IMR-90 (cell line): ENCODE results near the gene MRGPRF. TPM values are rescaled to one million over a fixed set of nuclear protein-coding genes. Genes with fewer than 3 reads are reported as not detected.

Source experiments
- ATAC-seq: fragments of 200-7000 bp; cut with Tn5 transposase; 2 replicates; pipeline ENCODE4 v1.9.1; 2020; ENCODE audit warnings: low read depth, mild to moderate bottlenecking, moderate library complexity
- BruUV-seq: library from RNA; stranded (reverse); fragments of 400-500 nt; replicated peaks from 2 replicates; lab custom pipeline; 2021; lab: Mats Ljungman, UMichigan
- CTCF ChIA-PET: fragments of 300-600 bp; formaldehyde crosslinking; extraction: SDS; loops from one replicate; lab custom pipeline; 2021; ENCODE audit warnings: antibody characterized with exemption; lab: Yijun Ruan, JAX
- POLR2A ChIA-PET: fragments of 300-600 bp; sonication (Branson Sonifier 250); formaldehyde crosslinking; loops from one replicate; lab custom pipeline; 2022; ENCODE audit warnings: antibody characterized with exemption; ENCODE audit not compliant: unreplicated experiment; lab: Charles Lee
- DNase-seq: peaks from one replicate; pipeline ENCODE4 v3.0.0; 2013
- H2AFZ ChIP-seq: replicated peaks from 2 replicates; pipeline ENCODE3; 2013; ENCODE audit warnings: low read length, mild to moderate bottlenecking; ENCODE audit not compliant: poor library complexity
- H2AK5ac ChIP-seq: 2 replicates; pipeline ENCODE4 v1.6.1; 2013; ENCODE audit warnings: low read depth, low read length, inconsistent platforms
- H2AK9ac ChIP-seq: replicated peaks from 2 replicates; pipeline ENCODE3; 2013; ENCODE audit warnings: mild to moderate bottlenecking, low read depth, low read length, moderate library complexity; ENCODE audit not compliant: poor library complexity
- H2BK120ac ChIP-seq: 2 replicates; pipeline ENCODE4 v1.6.1; 2013; ENCODE audit warnings: low read depth, low read length, inconsistent platforms
- H2BK15ac ChIP-seq: 3 replicates; pipeline ENCODE4 v1.6.1; 2013; ENCODE audit warnings: low read depth, low read length, inconsistent platforms
- H2BK20ac ChIP-seq: 2 replicates; pipeline ENCODE4 v1.6.1; 2013; ENCODE audit warnings: low read depth, mild to moderate bottlenecking, inconsistent platforms, low read length, moderate library complexity
- H2BK5ac ChIP-seq: 2 replicates; pipeline ENCODE4 v1.6.1; 2013; ENCODE audit warnings: mild to moderate bottlenecking, low read depth, low read length, inconsistent platforms; ENCODE audit not compliant: poor library complexity, severe bottlenecking
- H3K14ac ChIP-seq: replicated peaks from 2 replicates; pipeline ENCODE4 v1.6.1; 2013; ENCODE audit warnings: low read depth, low read length, inconsistent platforms
- H3K18ac ChIP-seq: 2 replicates; pipeline ENCODE4 v1.6.1; 2013; ENCODE audit warnings: low read depth, low read length, control low read depth
- H3K23ac ChIP-seq: 2 replicates; pipeline ENCODE4 v1.6.1; 2013; ENCODE audit warnings: low read depth, low read length, inconsistent platforms
- H3K27ac ChIP-seq: 2 replicates; pipeline ENCODE4 v1.5.1; 2013; ENCODE audit warnings: mild to moderate bottlenecking, control low read depth, low read length; ENCODE audit not compliant: insufficient read depth
- H3K27me3 ChIP-seq: 2 replicates; pipeline ENCODE4 v1.6.1; 2013; ENCODE audit warnings: low read length; ENCODE audit not compliant: control insufficient read depth, insufficient read depth
- H3K36me3 ChIP-seq: 2 replicates; pipeline ENCODE4 v1.6.1; 2013; ENCODE audit warnings: low read length, mixed read lengths; ENCODE audit not compliant: control insufficient read depth, insufficient read depth
- H3K4ac ChIP-seq: 2 replicates; pipeline ENCODE4 v1.6.1; 2013; ENCODE audit warnings: low read depth, low read length, inconsistent platforms
- H3K4me1 ChIP-seq: 2 replicates; pipeline ENCODE4 v1.6.1; 2013; ENCODE audit warnings: low read length, mixed read lengths; ENCODE audit not compliant: control insufficient read depth, insufficient read depth
- H3K4me2 ChIP-seq: 2 replicates; pipeline ENCODE4 v1.6.1; 2013; ENCODE audit warnings: low read depth, mild to moderate bottlenecking, control low read depth, low read length, moderate library complexity
- H3K4me3 ChIP-seq: 2 replicates; pipeline ENCODE4 v1.5.1; 2013; ENCODE audit warnings: low read depth, mild to moderate bottlenecking, control low read depth, low read length, moderate library complexity; ENCODE audit not compliant: insufficient read depth
- H3K56ac ChIP-seq: 2 replicates; pipeline ENCODE4 v1.6.1; 2013; ENCODE audit warnings: low read length, inconsistent platforms; ENCODE audit not compliant: insufficient read depth; ENCODE audit errors: extremely low read depth
- H3K79me1 ChIP-seq, 2 experiments: 2 replicates each; pipeline ENCODE4 v1.6.1; 2013; ENCODE audit warnings: low read length in 2 of 2, inconsistent platforms in 1 of 2, low read depth in 1 of 2
- H3K9ac ChIP-seq: 2 replicates; pipeline ENCODE4 v1.6.1; 2013; ENCODE audit warnings: low read depth, low read length, control low read depth
- H3K9me1 ChIP-seq: 2 replicates; pipeline ENCODE4 v1.6.1; 2013; ENCODE audit warnings: low read length, inconsistent platforms; ENCODE audit not compliant: insufficient read depth
- H3K9me3 ChIP-seq: 2 replicates; pipeline ENCODE4 v1.6.1; 2013; ENCODE audit warnings: low read length; ENCODE audit not compliant: control insufficient read depth, insufficient read depth
- H4K20me1 ChIP-seq: 2 replicates; pipeline ENCODE4 v1.6.1; 2013; ENCODE audit warnings: low read length, inconsistent platforms; ENCODE audit not compliant: insufficient read depth
- H4K5ac ChIP-seq: 2 replicates; pipeline ENCODE4 v1.6.1; 2013; ENCODE audit warnings: mild to moderate bottlenecking, low read depth, low read length, control low read depth
- H4K8ac ChIP-seq, 2 experiments: 2 replicates each; pipeline ENCODE4 v1.6.1; 2013; ENCODE audit warnings: low read depth in 2 of 2, low read length in 2 of 2, control low read depth in 1 of 2, inconsistent platforms in 1 of 2
- H4K91ac ChIP-seq: 2 replicates; pipeline ENCODE4 v1.6.1; 2013; ENCODE audit warnings: low read depth, low read length, inconsistent platforms; ENCODE audit not compliant: insufficient read depth
- BHLHE40 ChIP-seq: fragments of 150-350 bp; IDR thresholded peaks from 2 replicates; pipeline ENCODE4 v1.6.1; 2016; ENCODE audit warnings: mild to moderate bottlenecking, low read depth, low read length
- CEBPB ChIP-seq: IDR thresholded peaks from 2 replicates; pipeline ENCODE4 v1.6.1; 2012; ENCODE audit warnings: low read depth, low read length, improper control_type of control experiment
- CHD1 ChIP-seq: IDR thresholded peaks from 2 replicates; pipeline ENCODE4 v1.6.1; 2012; ENCODE audit warnings: low read depth, low read length, improper control_type of control experiment
- CTCF ChIP-seq: conservative IDR thresholded peaks from 2 replicates; pipeline ENCODE4 v1.5.1; 2012; ENCODE audit warnings: mild to moderate bottlenecking, low read depth, low read length, improper control_type of control experiment
- ELK1 ChIP-seq: fragments of 150-350 bp; IDR thresholded peaks from 2 replicates; pipeline ENCODE4 v1.6.1; 2016; ENCODE audit warnings: low read depth, mild to moderate bottlenecking, low read length, moderate library complexity, borderline replicate concordance
- FOS ChIP-seq: fragments of 150-350 bp; IDR thresholded peaks from 2 replicates; pipeline ENCODE4 v1.6.1; 2016; ENCODE audit warnings: low read depth, low read length
- MAFK ChIP-seq: IDR thresholded peaks from 2 replicates; pipeline ENCODE4 v1.6.1; 2012; ENCODE audit warnings: low read depth, low read length, improper control_type of control experiment
- MAZ ChIP-seq: IDR thresholded peaks from 2 replicates; pipeline ENCODE4 v1.6.1; 2012; ENCODE audit warnings: low read depth, mild to moderate bottlenecking, low read length, improper control_type of control experiment, moderate library complexity, borderline replicate concordance
- MXI1 ChIP-seq: IDR thresholded peaks from 2 replicates; pipeline ENCODE4 v1.6.1; 2012; ENCODE audit warnings: low read depth, mild to moderate bottlenecking, low read length, moderate library complexity, borderline replicate concordance
- NFE2L2 ChIP-seq: fragments of 150-350 bp; IDR thresholded peaks from 2 replicates; pipeline ENCODE4 v1.6.1; 2016; ENCODE audit warnings: low read depth, mild to moderate bottlenecking, low read length
- POLR2A ChIP-seq: IDR thresholded peaks from 2 replicates; pipeline ENCODE4 v1.6.1; 2012; ENCODE audit warnings: mild to moderate bottlenecking, low read depth, low read length
- RAD21 ChIP-seq: IDR thresholded peaks from 2 replicates; pipeline ENCODE4 v1.6.1; 2012; ENCODE audit warnings: low read length, improper control_type of control experiment
- RCOR1 ChIP-seq: IDR thresholded peaks from 2 replicates; pipeline ENCODE4 v1.6.1; 2012; ENCODE audit warnings: mild to moderate bottlenecking, low read length, improper control_type of control experiment; ENCODE audit not compliant: insufficient replicate concordance
- RFX5 ChIP-seq: IDR thresholded peaks from 2 replicates; pipeline ENCODE4 v1.8.0; 2012; ENCODE audit warnings: low read depth, mild to moderate bottlenecking, low read length, moderate library complexity
- SMC3 ChIP-seq: fragments of 150-350 bp; IDR thresholded peaks from 2 replicates; pipeline ENCODE4 v1.6.1; 2016; ENCODE audit warnings: low read depth, mild to moderate bottlenecking, antibody characterized with exemption, low read length, moderate library complexity
- USF2 ChIP-seq: fragments of 150-350 bp; IDR thresholded peaks from 2 replicates; pipeline ENCODE4 v1.6.1; 2017; ENCODE audit warnings: mild to moderate bottlenecking, antibody characterized with exemption, low read length, low read depth
- WGBS, 2 experiments: methylation state at CpG; one replicate each; pipeline versions ENCODE4 v1.1.5 to v1.1.7; 2013; ENCODE audit warnings: missing lambda C conversion rate in 2 of 2; ENCODE audit not compliant: insufficient read length in 1 of 2; ENCODE audit errors: extremely low coverage in 2 of 2; 5-methylcytosine and 5-hydroxymethylcytosine counted together
- dilution Hi-C: fragments of 300-500 bp; cut with HindIII; formaldehyde crosslinking; loops from one replicate; pipeline ENCODE4 v1.14.3; 2018; ENCODE audit warnings: low sequenced_read_pairs; ENCODE audit not compliant: unreplicated experiment
- in situ Hi-C: fragments of 300-500 bp; cut with MboI; formaldehyde crosslinking; loops from 3 replicates; pipeline ENCODE4 v1.14.3; 2019; ENCODE audit warnings: low sequenced_read_pairs, inconsistent platforms, mixed read lengths
- intact Hi-C: fragments of 100-400 bp; cut with micrococcal nuclease; formaldehyde crosslinking; loops from 2 replicates; pipeline ENCODE4 v1.10.0; 2022
- polyA plus RNA-seq, 3 experiments: library from polyadenylated mRNA; depleted of rRNA; stranded (reverse); fragments of >200 nt; gene quantifications; 2 replicates each; pipeline ENCODE4 v1.2.3, GENCODE V29; 2012; ENCODE audit warnings: low replicate concordance in 1 of 3
- total RNA-seq: library from RNA; depleted of rRNA; stranded (reverse); fragments of >200 nt; gene quantifications from 2 replicates; pipeline ENCODE4 v1.2.3, GENCODE V29; 2012

The MRGPRF gene
- total and polyA plus RNA-seq, 2 of the 4 experiments (the other 2 are of a cell fraction) = 6.3 to 28.8 TPM

GRCh38 chr11:68976095-68976494, 37.0 kb downstream of the MRGPRF start:
- Histone ChIP-seq H3K79me1 (no peaks in the 10 kb centered on the region), H3K27me3 (peaks cover 49% of the 10 kb centered on the region), H3K36me3 (no peaks in the 10 kb centered on the region), H2AK9ac (no peak overlapping the region), H3K4me1 (peaks cover 2% of the 10 kb centered on the region; the same call in 1 of the 2 replicates), H3K4me2 (no peak overlapping the region; the same call in 1 of the 2 replicates), H2AK5ac (no peak overlapping the region), H2BK120ac (no peak overlapping the region), H3K9me1 (no peaks in the 10 kb centered on the region), H4K5ac (no peak overlapping the region), H4K20me1 (no peaks in the 10 kb centered on the region), H2BK5ac (no peak overlapping the region), H3K23ac (no peak overlapping the region), H3K9ac (no peak overlapping the region), H3K18ac (no peak overlapping the region), H3K4ac (no peak overlapping the region), H3K4me3 (no peak overlapping the region), H3K27ac (no peak overlapping the region), H4K8ac (no peak overlapping the region), H2AFZ (no peak overlapping the region), H4K91ac (no peak overlapping the region), H2BK20ac (no peak overlapping the region), H3K14ac (no peak overlapping the region), H2BK15ac (no peak overlapping the region), H3K9me3 (no peaks in the 10 kb centered on the region; the same call in 1 of the 2 replicates), H3K56ac (no peak overlapping the region)
- ChIA-PET CTCF (no interaction called here), POLR2A (no interaction called here)
- intact Hi-C loops = no loop called here
- DNase-seq = no peak
- in situ Hi-C loops = no loop called here
- WGBS, 2 experiments = no CpG with 5 or more reads among the region's 4 CpGs
- BruUV-seq = no TSS peak
- dilution Hi-C loops = no loop called here
- TF ChIP-seq MAZ = no peak
- no peak for TF ChIP-seq CHD1
- TF ChIP-seq BHLHE40 = no peak
- no peak for TF ChIP-seq CEBPB
- no peak for TF ChIP-seq POLR2A
- TF ChIP-seq NFE2L2 = no peak
- no peak for TF ChIP-seq RAD21
- TF ChIP-seq USF2 = no peak
- TF ChIP-seq MXI1 = no peak
- no peak for TF ChIP-seq FOS
- TF ChIP-seq RFX5 = no peak
- no peak for TF ChIP-seq CTCF
- TF ChIP-seq SMC3 = no peak
- TF ChIP-seq ELK1 = no peak
- no peak for TF ChIP-seq MAFK
- no peak for TF ChIP-seq RCOR1
- ATAC-seq = no peak
